ENCODE measurements around the gene JAKMIP1.

The JAKMIP1 gene

DNA sequence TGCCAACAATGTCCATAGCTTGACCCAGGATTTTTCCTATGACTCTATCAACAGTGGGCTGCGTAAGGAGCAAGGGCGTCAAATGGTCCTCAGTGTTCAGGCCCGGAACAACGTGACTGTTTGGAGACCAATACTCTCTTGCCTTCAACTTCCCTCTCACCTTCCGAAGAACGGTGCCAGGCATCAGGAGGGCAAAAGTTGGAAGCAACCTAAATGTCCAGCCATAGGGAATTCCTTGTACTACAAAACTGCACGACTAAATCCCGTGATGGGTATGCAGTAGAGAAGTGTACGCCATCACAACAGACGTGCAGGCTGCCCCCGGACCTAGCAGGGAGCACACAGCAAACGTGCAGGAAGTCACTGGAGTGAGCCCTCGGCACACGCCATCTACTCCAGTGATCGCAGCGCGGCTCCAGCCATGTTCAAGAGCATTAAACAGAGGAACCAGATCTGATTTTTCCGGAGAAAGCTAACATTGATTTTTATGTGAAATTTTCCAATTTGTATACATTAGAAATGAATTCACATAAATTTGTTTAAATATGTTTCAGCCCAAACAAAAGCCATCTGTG lies 79.0 kb downstream of the JAKMIP1 start:
- Histone ChIP-seq H3K4me3 (ENCODE audit: low read depth, low read length) (no peak overlapping the region), H3K27ac (no peak overlapping the region), H3K27me3 (replicated peaks) (no peaks in the 10 kb centered on the region), H3K36me3 (replicated peaks) (no peaks in the 10 kb centered on the region)
- in situ Hi-C loops (cut with HindIII; ENCODE audit: low pct_ligation_motif_present, low sequenced_read_pairs) = no loop called here
- no peak for DNase-seq
- TF ChIP-seq CTCF (IDR thresholded peaks at IDR 0.05; ENCODE audit: low read depth, low read length, missing control alignments) = no peak

- Histone ChIP-seq H3K27me3 (replicated peaks) (no peaks in the 10 kb centered on the region), H3K4me3 (ENCODE audit: low read depth, low read length) (no peak overlapping the region), H3K36me3 (replicated peaks) (no peaks in the 10 kb centered on the region), H3K27ac (no peak overlapping the region)
- DNase-seq = no peak
- in situ Hi-C loops (cut with HindIII; ENCODE audit: low pct_ligation_motif_present, low sequenced_read_pairs) = no loop called here
- TF ChIP-seq CTCF (IDR thresholded peaks at IDR 0.05; ENCODE audit: low read depth, low read length, missing control alignments) = no peak
Measured at GRCh38 chr4:6120361-6120760, 80.0 kb downstream of the JAKMIP1 start.

DNA sequence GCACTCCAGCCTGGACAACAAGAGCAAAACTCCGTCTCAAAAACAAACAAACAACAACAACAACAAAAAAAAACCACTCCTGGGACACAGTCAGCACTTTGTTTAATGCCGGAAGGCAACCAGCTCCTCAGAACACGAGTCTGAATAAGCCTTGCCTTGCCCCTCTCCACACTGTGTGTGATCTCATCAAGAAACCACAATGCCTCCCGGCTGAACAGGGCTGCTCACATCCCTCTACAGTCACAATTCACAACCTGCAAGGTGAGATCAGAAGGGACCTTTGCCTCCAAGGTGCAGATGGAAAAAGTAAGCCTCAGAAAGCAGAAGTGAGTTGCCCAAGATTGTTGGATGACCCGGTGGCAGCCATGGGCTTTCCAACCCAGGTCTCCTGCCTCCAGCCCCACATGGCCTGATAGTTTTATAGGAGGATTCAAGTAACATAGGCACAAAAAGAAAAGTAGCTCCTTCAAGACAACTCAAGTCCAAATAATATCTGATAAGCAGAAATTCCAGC lies 80.8 kb downstream of the JAKMIP1 start:
- TF ChIP-seq CTCF (IDR thresholded peaks at IDR 0.05; ENCODE audit: low read depth, low read length, missing control alignments) = no peak
- no peaks in the 10 kb centered on the region for H3K36me3 ChIP-seq (replicated peaks)
- no peak for DNase-seq
- no peak overlapping the region for H3K4me3 ChIP-seq (ENCODE audit: low read depth, low read length)
- H3K27me3 ChIP-seq (replicated peaks) = no peaks in the 10 kb centered on the region
- no peak overlapping the region for H3K27ac ChIP-seq
- in situ Hi-C loops (cut with HindIII; ENCODE audit: low pct_ligation_motif_present, low sequenced_read_pairs) = no loop called here

DNA sequence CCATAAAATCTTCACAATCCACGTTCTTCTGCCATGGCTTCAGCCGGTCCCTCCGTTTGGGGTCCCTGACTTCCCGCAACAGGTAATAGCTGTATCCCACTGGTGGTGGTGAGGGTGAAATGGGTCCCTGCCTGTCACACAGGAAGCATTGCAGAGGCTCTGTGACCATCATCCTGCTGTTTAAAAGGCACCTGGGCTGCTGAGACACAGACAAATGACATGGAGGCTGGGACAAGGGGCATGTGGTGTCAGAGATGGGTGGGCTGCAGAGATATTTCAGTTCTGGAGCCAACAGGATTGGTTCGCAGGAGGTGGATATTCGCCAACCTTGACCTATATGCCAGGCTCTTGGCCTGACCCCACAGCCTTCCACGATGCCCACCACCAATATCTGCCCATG lies 82.1 kb downstream of the JAKMIP1 start:
- H3K36me3 ChIP-seq (replicated peaks) = no peaks in the 10 kb centered on the region
- TF ChIP-seq CTCF (IDR thresholded peaks at IDR 0.05; ENCODE audit: low read depth, low read length, missing control alignments) = no peak
- H3K27me3 ChIP-seq (replicated peaks) = no peaks in the 10 kb centered on the region
- in situ Hi-C loops (cut with HindIII; ENCODE audit: low pct_ligation_motif_present, low sequenced_read_pairs) = no loop called here
- no peak overlapping the region for H3K27ac ChIP-seq
- H3K4me3 ChIP-seq (ENCODE audit: low read depth, low read length) = no peak overlapping the region
- DNase-seq = no peak

DNA sequence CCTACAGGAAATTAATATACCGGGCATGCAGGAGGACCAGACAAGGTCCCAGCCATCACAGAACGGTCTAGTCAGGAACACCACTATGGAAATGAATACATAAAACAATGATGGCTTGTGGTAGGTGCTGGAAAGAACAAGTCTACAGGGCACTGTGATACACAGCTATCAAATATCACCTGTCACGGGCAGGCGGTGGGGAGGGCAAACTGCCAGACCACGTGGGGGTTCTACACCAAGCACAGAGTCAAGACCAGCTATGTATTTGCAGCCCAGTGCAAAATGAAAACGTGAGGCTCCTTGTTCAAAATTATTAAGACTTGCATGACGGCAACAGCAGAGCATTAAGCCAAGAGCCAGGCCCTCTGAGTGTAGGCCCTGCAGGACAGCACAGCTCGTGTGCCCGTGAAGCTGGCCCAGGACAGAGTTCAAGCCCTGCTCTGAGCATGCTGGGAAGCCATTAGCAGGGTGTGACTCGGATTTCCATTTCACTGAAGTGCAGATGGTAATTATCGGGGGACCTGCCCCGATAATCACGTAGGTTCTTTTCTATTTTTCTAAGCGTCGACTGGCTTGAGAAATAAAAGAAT lies 83.6 kb downstream of the JAKMIP1 start:
- no peak overlapping the region for H3K27ac ChIP-seq
- no peak for DNase-seq
- in situ Hi-C loops (cut with HindIII; ENCODE audit: low pct_ligation_motif_present, low sequenced_read_pairs) = no loop called here
- no peaks in the 10 kb centered on the region for H3K36me3 ChIP-seq (replicated peaks)
- no peak overlapping the region for H3K4me3 ChIP-seq (ENCODE audit: low read depth, low read length)
- no peaks in the 10 kb centered on the region for H3K27me3 ChIP-seq (replicated peaks)
- TF ChIP-seq CTCF (IDR thresholded peaks at IDR 0.05; ENCODE audit: low read depth, low read length, missing control alignments) = no peak

Measured in brain microvascular endothelial cell (primary cell).